Ishikawa (cell line): ENCODE results near the gene SAPCD1.

Experiments
- CEBPB ChIP-seq: IDR thresholded peaks from 2 replicates; pipeline ENCODE4 v1.6.1; 2012
- CREB1 ChIP-seq: IDR thresholded peaks from 2 replicates; pipeline ENCODE4 v1.6.1; 2012; ENCODE audit warnings: low read depth
- EGR1 ChIP-seq: IDR thresholded peaks from 2 replicates; pipeline ENCODE4 v1.6.1; 2012
- EP300 ChIP-seq: IDR thresholded peaks from 2 replicates; pipeline ENCODE4 v1.6.1; 2012; ENCODE audit warnings: borderline replicate concordance
- FOXM1 ChIP-seq: IDR thresholded peaks from 2 replicates; pipeline ENCODE4 v1.6.1; 2012; ENCODE audit warnings: low read depth, borderline replicate concordance
- MAX ChIP-seq: IDR thresholded peaks from 2 replicates; pipeline ENCODE4 v1.6.1; 2012
- NFIC ChIP-seq: IDR thresholded peaks from 2 replicates; pipeline ENCODE4 v1.6.1; 2012
- RAD21 ChIP-seq: IDR thresholded peaks from 2 replicates; pipeline ENCODE4 v1.6.1; 2012; ENCODE audit warnings: low read depth
- REST ChIP-seq: IDR thresholded peaks from 2 replicates; pipeline ENCODE4 v1.6.1; 2012; ENCODE audit warnings: low read depth, mild to moderate bottlenecking
- TAF1 ChIP-seq: IDR thresholded peaks from 2 replicates; pipeline ENCODE4 v1.6.1; 2012; ENCODE audit warnings: low read depth, mild to moderate bottlenecking
- TCF12 ChIP-seq: IDR thresholded peaks from 2 replicates; pipeline ENCODE4 v1.6.1; 2012; ENCODE audit warnings: low read depth
- TEAD4 ChIP-seq: IDR thresholded peaks from 2 replicates; pipeline ENCODE4 v1.6.1; 2012
- USF1 ChIP-seq: IDR thresholded peaks from 2 replicates; pipeline ENCODE4 v1.6.1; 2012
- YY1 ChIP-seq: IDR thresholded peaks from 2 replicates; pipeline ENCODE4 v1.6.1; 2012; ENCODE audit warnings: low read depth
- ZBTB7A ChIP-seq: IDR thresholded peaks from 2 replicates; pipeline ENCODE4 v1.6.1; 2012; ENCODE audit warnings: low read depth

SAPCD1 gene

GRCh38 chr6:31768363-31769257 lies 6.2 kb downstream of the SAPCD1 start:
- TF ChIP-seq RAD21 = no peak
- no peak for TF ChIP-seq FOXM1
- TF ChIP-seq CREB1 = no peak
- no peak for TF ChIP-seq REST
- no peak for TF ChIP-seq TEAD4
- TF ChIP-seq NFIC = no peak
- no peak for TF ChIP-seq TAF1
- TF ChIP-seq ZBTB7A = no peak
- no peak for TF ChIP-seq TCF12

- TF ChIP-seq RAD21 = peak; percentile 76
- no peak for TF ChIP-seq EP300
Measured at GRCh38 chr6:31769684-31770371, 7.4 kb downstream of the SAPCD1 start.

GRCh38 chr6:31770860-31771259 lies 8.4 kb downstream of the SAPCD1 start:
- TF ChIP-seq USF1 = no peak
- no peak for TF ChIP-seq ZBTB7A
- no peak for TF ChIP-seq EGR1
- no peak for TF ChIP-seq RAD21
- TF ChIP-seq TAF1 = no peak
- no peak for TF ChIP-seq YY1
- no peak for TF ChIP-seq REST
- no peak for TF ChIP-seq CEBPB
- TF ChIP-seq MAX = no peak
- no peak for TF ChIP-seq NFIC
- TF ChIP-seq TEAD4 = no peak

GRCh38 chr6:31771992-31772358 lies 9.5 kb downstream of the SAPCD1 start:
- no peak for TF ChIP-seq CREB1
- TF ChIP-seq MAX = no peak
- TF ChIP-seq REST = no peak
- no peak for TF ChIP-seq TEAD4
- TF ChIP-seq RAD21 = no peak
- no peak for TF ChIP-seq EP300
- no peak for TF ChIP-seq ZBTB7A
- no peak for TF ChIP-seq TCF12
- TF ChIP-seq FOXM1 = no peak
- TF ChIP-seq CEBPB = no peak
- no peak for TF ChIP-seq TAF1
- no peak for TF ChIP-seq USF1
